Gastrocnemius medialis (tissue), 4 donors: ENCODE results near the gene RRH. TPM values are rescaled to one million over a fixed set of nuclear protein-coding genes. Genes with fewer than 3 reads are reported as not detected.

Experiments
- ATAC-seq, 2 donors: fragments of 150-250 bp; one replicate each; pipeline ENCODE4 v1.9.1; 2016
- DNase-seq, 2 donors: peaks; one replicate each; pipeline ENCODE4 v3.0.0-alpha.2; 2019
- H3K27ac ChIP-seq, 4 donors: fragments of 200-600 bp; sonication (generic); 1 replicate in 1 of 4; 2 replicates in 3 of 4; pipeline ENCODE4 v1.5.1; 2016 to 2018; ENCODE audit warnings: mild to moderate bottlenecking in 2 of 4, moderate library complexity in 1 of 4
- H3K27me3 ChIP-seq, 3 donors: fragments of 200-600 bp; sonication (generic) in 2 of 3; 1 replicate in 1 of 3; 2 replicates in 2 of 3; pipeline versions ENCODE4 v1.5.1 to v1.6.0; 2016 to 2019; ENCODE audit warnings: mild to moderate bottlenecking in 1 of 3, moderate library complexity in 1 of 3
- H3K36me3 ChIP-seq, 2 donors: fragments of 200-600 bp; sonication (generic) in 1 of 2; one replicate each; pipeline ENCODE4 v1.5.1; 2017 to 2018
- H3K4me1 ChIP-seq, 2 donors: fragments of 200-600 bp; sonication (generic) in 1 of 2; one replicate each; pipeline ENCODE4 v1.5.1; 2016 to 2017; ENCODE audit warnings: mild to moderate bottlenecking in 2 of 2
- H3K4me3 ChIP-seq, 4 donors: fragments of 200-600 bp; sonication (generic) in 3 of 4; 1 replicate in 1 of 4; 2 replicates in 3 of 4; pipeline ENCODE4 v1.5.1; 2016 to 2019; ENCODE audit warnings: mild to moderate bottlenecking in 2 of 4
- H3K9me3 ChIP-seq, 3 donors: fragments of 200-600 bp; sonication (generic) in 2 of 3; 1 replicate in 1 of 3; 2 replicates in 2 of 3; pipeline ENCODE4 v1.5.1; 2016 to 2019
- CTCF ChIP-seq, 5 experiments: fragments of 450-650 bp in 3 of 5; fragments of 200-600 bp in 2 of 5; sonication (generic) in 2 of 5; IDR thresholded peaks in 4 of 5; conservative IDR thresholded peaks in 1 of 5; 1 replicate in 4 of 5; 2 replicates in 1 of 5; pipeline ENCODE4 v1.5.1; 2016 to 2019; ENCODE audit warnings: antibody characterized with exemption in 5 of 5, mild to moderate bottlenecking in 3 of 5, moderate library complexity in 3 of 5
- POLR2A ChIP-seq, 2 donors: fragments of 450-650 bp; IDR thresholded peaks; one replicate each; pipeline ENCODE4 v1.6.1; 2017; ENCODE audit warnings: antibody characterized with exemption in 2 of 2, mild to moderate bottlenecking in 2 of 2, moderate library complexity in 2 of 2
- in situ Hi-C, 4 donors: fragments of 200-750 bp; cut with MboI; loops; one replicate each; pipeline versions ENCODE4 v1.15.0 to v1.8.0; 2017; ENCODE audit warnings: low sequenced_read_pairs in 4 of 4
- intact Hi-C: fragments of 100-400 bp; cut with DNase I; formaldehyde crosslinking; loops from one replicate; pipeline ENCODE4 v1.15.1; 2023; ENCODE audit warnings: low total_unique reads
- total RNA-seq, 4 donors: library from RNA; depleted of rRNA; stranded (reverse); fragments of >200 nt; gene quantifications; one replicate each; pipeline versions ENCODE4 v1.1.0 to v1.2.3, GENCODE V29; 2016

RRH gene
- total RNA-seq, 4 donors from 2014 or later = not detected

GRCh38 chr4:109861271-109861670 lies 33.5 kb downstream of the RRH start:
- Histone ChIP-seq H3K9me3 (no peaks in the 10 kb centered on the region), H3K27me3 (no peaks in the 10 kb centered on the region), H3K4me1 (no peaks in the 10 kb centered on the region), H3K27ac (no peak overlapping the region), H3K36me3 (no peaks in the 10 kb centered on the region), H3K4me3 (no peak overlapping the region)
- no peak for DNase-seq
- in situ Hi-C loops (no loop called here), intact Hi-C loops (no loop called here)
- TF ChIP-seq POLR2A (IDR thresholded peaks at IDR 0.05) = no peak
- no peak for TF ChIP-seq CTCF (IDR thresholded peaks at IDR 0.05 in 4 of 5, conservative IDR thresholded peaks at IDR 0.05 in 1 of 5)
- ATAC-seq = no peak

GRCh38 chr4:109861916-109862511 lies 34.2 kb downstream of the RRH start:
- no peaks in the 10 kb centered on the region for H3K27me3 ChIP-seq
- intact Hi-C loops (no loop called here), in situ Hi-C loops (no loop called here)
- no peak overlapping the region for H3K4me3 ChIP-seq
- DNase-seq = no peak
- TF ChIP-seq POLR2A (IDR thresholded peaks at IDR 0.05) (no peak), CTCF (IDR thresholded peaks at IDR 0.05 in 4 of 5, conservative IDR thresholded peaks at IDR 0.05 in 1 of 5) (no peak)
- no peaks in the 10 kb centered on the region for H3K4me1 ChIP-seq
- no peak for ATAC-seq
- H3K27ac ChIP-seq = no peak overlapping the region
- no peaks in the 10 kb centered on the region for H3K9me3 ChIP-seq
- no peaks in the 10 kb centered on the region for H3K36me3 ChIP-seq

- Histone ChIP-seq H3K27ac (no peak overlapping the region), H3K4me3 (no peak overlapping the region), H3K36me3 (no peaks in the 10 kb centered on the region), H3K9me3 (no peaks in the 10 kb centered on the region), H3K4me1 (no peaks in the 10 kb centered on the region), H3K27me3 (no peaks in the 10 kb centered on the region)
- intact Hi-C loops (no loop called here), in situ Hi-C loops (no loop called here)
- ATAC-seq = no peak
- no peak for DNase-seq
- TF ChIP-seq POLR2A (IDR thresholded peaks at IDR 0.05) (no peak), CTCF (IDR thresholded peaks at IDR 0.05 in 4 of 5, conservative IDR thresholded peaks at IDR 0.05 in 1 of 5) (no peak)
Observed at GRCh38 chr4:109864134-109864533, 36.4 kb downstream of the RRH start.

GRCh38 chr4:109870061-109870460 lies 42.3 kb downstream of the RRH start:
- no peak for DNase-seq
- in situ Hi-C loops = no loop called here
- TF ChIP-seq CTCF (IDR thresholded peaks at IDR 0.05 in 4 of 5, conservative IDR thresholded peaks at IDR 0.05 in 1 of 5) = no peak
- TF ChIP-seq POLR2A (IDR thresholded peaks at IDR 0.05) = no peak
- Histone ChIP-seq H3K36me3 (no peaks in the 10 kb centered on the region), H3K4me1 (peaks cover 0 to 15% of the 10 kb centered on the region in 2 donors), H3K27ac (no peak overlapping the region), H3K4me3 (no peak overlapping the region), H3K9me3 (no peaks in the 10 kb centered on the region), H3K27me3 (no peaks in the 10 kb centered on the region)
- intact Hi-C loops = no loop called here
- no peak for ATAC-seq

- in situ Hi-C loops = no loop called here
Observed at GRCh38 chr4:109872065-109872464, 44.3 kb downstream of the RRH start.

More at GRCh38 chr4:109872065-109872464, 44.3 kb downstream of the RRH start:
- no peaks in the 10 kb centered on the region for H3K27me3 ChIP-seq
- H3K27ac ChIP-seq = no peak overlapping the region
- H3K4me1 ChIP-seq = peaks cover 0 to 16% of the 10 kb centered on the region in 2 donors
- intact Hi-C loops = no loop called here
- no peaks in the 10 kb centered on the region for H3K36me3 ChIP-seq
- DNase-seq (no peak), ATAC-seq (no peak)
- H3K4me3 ChIP-seq = no peak overlapping the region
- TF ChIP-seq CTCF (IDR thresholded peaks at IDR 0.05 in 4 of 5, conservative IDR thresholded peaks at IDR 0.05 in 1 of 5) (no peak), POLR2A (IDR thresholded peaks at IDR 0.05) (no peak)
- no peaks in the 10 kb centered on the region for H3K9me3 ChIP-seq
